ENCODE measurements around the gene PPY. TPM values are rescaled to one million over a fixed set of nuclear protein-coding genes. Genes with fewer than 3 reads are reported as not detected.
"Not testable (repeated sequence)": the region's sequence is repeated elsewhere in the genome, so short reads cannot be mapped to it uniquely, and the experiment has no call there.

PPY gene
- total and polyA plus RNA-seq, 7 donors: not detected

DNA sequence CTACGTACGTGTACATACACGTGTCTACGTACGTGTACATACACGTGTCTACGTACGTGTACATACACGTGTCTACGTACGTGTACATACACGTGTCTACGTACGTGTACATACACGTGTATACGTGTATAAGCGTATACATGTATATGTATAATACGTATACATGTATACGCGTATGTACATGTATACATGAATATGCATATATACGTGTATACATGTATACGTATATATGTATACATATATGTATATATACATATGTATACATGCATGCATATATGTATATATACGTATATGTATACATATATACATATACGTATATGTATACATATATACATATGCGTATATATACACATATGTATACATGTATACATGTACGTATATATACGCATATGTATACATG is 33.6 kb upstream of the PPY start:
- 82 to 89% (median 88%) methylated on average over 13 to 22 of the region's 27 CpGs for WGBS, 3 donors
- no peak overlapping the region for H3K4me3 ChIP-seq
- no peaks in the 10 kb centered on the region for H3K9me3 ChIP-seq
- no peaks in the 10 kb centered on the region for H3K4me1 ChIP-seq
- intact Hi-C loops (cut with DNase I): no loop called here
- TF ChIP-seq, protein P1, sequence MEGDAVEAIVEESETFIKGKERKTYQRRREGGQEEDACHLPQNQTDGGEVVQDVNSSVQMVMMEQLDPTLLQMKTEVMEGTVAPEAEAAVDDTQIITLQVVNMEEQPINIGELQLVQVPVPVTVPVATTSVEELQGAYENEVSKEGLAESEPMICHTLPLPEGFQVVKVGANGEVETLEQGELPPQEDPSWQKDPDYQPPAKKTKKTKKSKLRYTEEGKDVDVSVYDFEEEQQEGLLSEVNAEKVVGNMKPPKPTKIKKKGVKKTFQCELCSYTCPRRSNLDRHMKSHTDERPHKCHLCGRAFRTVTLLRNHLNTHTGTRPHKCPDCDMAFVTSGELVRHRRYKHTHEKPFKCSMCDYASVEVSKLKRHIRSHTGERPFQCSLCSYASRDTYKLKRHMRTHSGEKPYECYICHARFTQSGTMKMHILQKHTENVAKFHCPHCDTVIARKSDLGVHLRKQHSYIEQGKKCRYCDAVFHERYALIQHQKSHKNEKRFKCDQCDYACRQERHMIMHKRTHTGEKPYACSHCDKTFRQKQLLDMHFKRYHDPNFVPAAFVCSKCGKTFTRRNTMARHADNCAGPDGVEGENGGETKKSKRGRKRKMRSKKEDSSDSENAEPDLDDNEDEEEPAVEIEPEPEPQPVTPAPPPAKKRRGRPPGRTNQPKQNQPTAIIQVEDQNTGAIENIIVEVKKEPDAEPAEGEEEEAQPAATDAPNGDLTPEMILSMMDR (IDR thresholded peaks at IDR 0.05): no peak
- no peak overlapping the region for H3K27ac ChIP-seq
- ATAC-seq (no peak), DNase-seq (no peak)
- H3K27me3 ChIP-seq (ENCODE audit: insufficient read depth in 3 of 3, low read length in 2 of 3): peaks cover 0 to 25% (median 0%) of the 10 kb centered on the region in 3 donors
- no peaks in the 10 kb centered on the region for H3K36me3 ChIP-seq (ENCODE audit: insufficient read depth in 1 of 2, low read depth in 1 of 2)

DNA sequence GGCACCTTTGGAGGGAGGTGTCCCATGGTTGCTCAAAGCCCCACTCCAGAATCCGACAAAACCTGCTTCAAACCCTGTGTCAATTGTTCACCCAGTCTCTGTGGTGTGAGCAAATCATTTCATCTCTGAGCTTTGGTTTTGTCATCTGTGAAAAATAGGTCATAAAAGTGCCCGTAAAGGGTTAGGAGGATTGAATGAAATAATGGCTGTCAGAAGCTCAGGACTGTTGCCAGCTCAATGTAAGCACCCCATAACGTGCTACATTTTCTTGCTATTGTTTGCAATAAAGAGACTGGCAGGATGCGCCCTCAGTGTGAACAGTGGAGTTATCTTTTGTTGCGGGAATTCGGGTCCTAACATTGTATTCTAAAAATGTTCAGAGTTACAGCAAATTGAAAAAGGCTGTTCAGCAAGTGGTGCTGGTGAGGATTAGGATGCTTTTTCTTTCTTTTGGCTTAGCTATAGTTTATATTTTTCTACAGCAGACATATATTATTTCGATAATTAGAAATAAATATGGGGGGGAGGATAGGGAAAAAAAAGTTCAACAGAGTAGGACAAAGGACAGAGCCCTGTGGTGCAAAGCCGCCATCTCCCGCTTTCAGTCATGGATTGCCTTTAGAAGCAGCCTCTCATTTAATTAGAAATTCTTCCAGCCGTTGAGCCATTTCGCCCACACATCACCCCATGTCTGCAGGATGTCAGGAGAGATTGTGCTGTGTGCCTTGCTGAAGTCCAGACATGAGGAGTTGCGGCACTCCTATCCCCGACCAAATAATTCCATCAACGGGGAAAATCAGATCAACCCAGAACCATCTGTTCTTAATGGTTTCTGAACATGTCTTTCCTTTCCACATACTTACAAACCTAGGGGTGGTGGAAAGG is 32.3 kb upstream of the PPY start:
- 49 to 58% (median 55%) methylated on average over 14 of the region's 14 CpGs for WGBS, 3 donors
- Histone ChIP-seq H3K27me3 (ENCODE audit: insufficient read depth in 3 of 3, low read length in 2 of 3) (peaks cover 0 to 22% (median 0%) of the 10 kb centered on the region in 3 donors), H3K27ac (no peak overlapping the region), H3K36me3 (ENCODE audit: insufficient read depth in 1 of 2, low read depth in 1 of 2) (no peaks in the 10 kb centered on the region), H3K4me1 (no peaks in the 10 kb centered on the region), H3K4me3 (no peak overlapping the region), H3K9me3 (no peaks in the 10 kb centered on the region)
- ATAC-seq (no peak), DNase-seq (no peak)
- TF ChIP-seq, protein P1 (IDR thresholded peaks at IDR 0.05): no peak
- intact Hi-C loops (cut with DNase I): no loop called here

DNA sequence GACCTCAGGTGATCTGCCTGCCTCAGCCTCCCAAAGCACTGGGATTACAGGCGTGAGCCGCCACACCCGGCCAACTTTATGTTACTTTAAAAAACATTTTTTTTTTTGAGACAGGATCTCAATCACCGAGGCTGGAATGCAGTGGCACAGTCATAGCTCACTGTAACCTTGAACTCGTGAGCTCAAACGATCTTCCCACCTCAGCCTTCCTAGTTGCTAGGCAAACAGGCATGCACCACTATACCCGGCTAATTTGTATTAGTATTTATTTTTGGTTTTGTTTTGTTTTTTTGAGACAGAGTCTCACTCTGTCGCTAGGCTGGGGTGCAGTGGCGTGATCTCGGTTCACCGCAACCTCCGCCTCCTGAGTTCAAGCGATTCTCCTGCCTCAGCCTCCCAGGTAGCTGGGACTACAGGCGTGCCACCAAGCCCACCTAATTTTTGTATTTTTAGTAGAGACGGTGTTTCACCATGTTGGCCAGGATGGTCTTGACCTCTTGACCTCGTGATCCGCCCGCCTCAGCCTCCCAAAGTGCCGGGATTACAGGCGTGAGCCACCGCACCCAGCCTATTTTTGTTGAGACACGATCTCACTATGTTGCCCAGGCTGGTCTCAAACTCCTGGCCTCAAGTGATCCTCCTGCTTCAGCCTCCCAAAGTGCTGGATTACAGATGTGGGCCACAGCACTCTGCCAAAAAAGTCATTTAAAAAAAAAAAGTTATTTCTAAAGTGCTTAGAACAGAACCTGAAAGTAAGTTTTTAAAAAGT is 30.4 kb upstream of the PPY start:
- H3K9me3 ChIP-seq; ATAC-seq; H3K27ac ChIP-seq; H3K36me3 ChIP-seq (ENCODE audit: insufficient read depth in 1 of 2, low read depth in 1 of 2); DNase-seq; H3K4me3 ChIP-seq; intact Hi-C loops (cut with DNase I); H3K4me1 ChIP-seq: not testable (repeated sequence)
- 87% methylated on average over 22 of the region's 22 CpGs for WGBS, 3 donors
- peaks cover 0 to 14% (median 0%) of the 10 kb centered on the region in 3 donors for H3K27me3 ChIP-seq (ENCODE audit: insufficient read depth in 3 of 3, low read length in 2 of 3)

DNA sequence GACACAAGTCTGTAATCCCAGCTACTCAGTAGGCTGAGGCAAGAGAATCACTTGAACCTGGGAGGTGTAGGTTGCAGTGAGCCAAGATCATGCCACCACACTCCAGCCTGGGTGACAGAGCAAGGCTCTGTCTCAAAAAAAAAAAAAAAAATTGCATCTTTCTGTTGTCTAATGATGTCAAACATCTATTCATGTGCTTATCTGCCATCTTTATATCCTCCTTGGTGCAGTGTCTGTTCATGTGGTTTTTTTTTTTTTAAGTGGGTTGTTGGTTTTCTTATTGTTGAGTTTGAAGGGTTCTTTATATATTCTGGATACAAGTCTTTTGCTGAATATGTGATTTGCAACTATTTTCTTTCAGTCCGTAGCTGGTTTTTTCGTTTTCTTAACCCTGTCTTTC is 29.2 kb upstream of the PPY start:
- 41 to 56% (median 52%) methylated on average over 2 of the region's 2 CpGs for WGBS, 3 donors
- H3K36me3 ChIP-seq (ENCODE audit: insufficient read depth in 1 of 2, low read depth in 1 of 2); DNase-seq; H3K9me3 ChIP-seq; ATAC-seq; H3K27me3 ChIP-seq (ENCODE audit: insufficient read depth in 3 of 3, low read length in 2 of 3); intact Hi-C loops (cut with DNase I); H3K27ac ChIP-seq; H3K4me1 ChIP-seq; H3K4me3 ChIP-seq: not testable (repeated sequence)

DNA sequence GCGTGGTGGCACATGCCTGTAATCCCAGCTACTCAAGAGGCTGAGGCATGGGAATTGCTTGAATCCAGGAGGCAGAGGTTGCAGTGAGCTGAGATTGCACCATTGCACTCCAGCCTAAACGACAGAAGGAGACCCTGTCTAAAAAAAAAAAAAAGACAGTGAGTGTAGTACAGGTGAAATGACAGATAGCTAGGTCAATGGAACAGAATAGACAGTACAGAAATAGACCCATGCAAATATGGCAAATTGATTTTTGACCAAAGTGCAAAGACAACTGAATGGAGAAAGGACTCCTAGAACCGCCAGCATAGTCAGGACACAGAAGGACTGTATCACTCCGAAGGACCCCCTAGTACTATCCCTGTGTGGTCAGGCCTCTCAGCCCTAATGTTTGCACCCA is 28.1 kb upstream of the PPY start:
- intact Hi-C loops (cut with DNase I): no loop called here
- no peak for DNase-seq
- no peak for ATAC-seq
- Histone ChIP-seq H3K9me3 (no peaks in the 10 kb centered on the region), H3K36me3 (ENCODE audit: insufficient read depth in 1 of 2, low read depth in 1 of 2) (no peaks in the 10 kb centered on the region), H3K4me1 (no peaks in the 10 kb centered on the region), H3K27ac (no peak overlapping the region), H3K27me3 (ENCODE audit: insufficient read depth in 3 of 3, low read length in 2 of 3) (peaks cover 0 to 8% (median 0%) of the 10 kb centered on the region in 3 donors), H3K4me3 (no peak overlapping the region)
- TF ChIP-seq, protein P1 (IDR thresholded peaks at IDR 0.05): no peak
- WGBS, 3 donors: 75 to 76% (median 76%) methylated on average over 4 of the region's 4 CpGs
